ENCODE data around the gene PCBP1.
A peak's percentile ranks its signal among the peaks of the same experiment; 100 is the strongest.
"Not testable (repeated sequence)": the region's sequence is repeated elsewhere in the genome, so short reads cannot be mapped to it uniquely, and the experiment has no call there.

The PCBP1 gene

GRCh38 chr2:70081221-70081620, 6.1 kb upstream of the PCBP1 start:
- no peak for DNase-seq (ENCODE audit: low read depth in 2 of 2)

GRCh38 chr2:70083344-70084156, 3.7 kb upstream of the PCBP1 start:
- DNase-seq (ENCODE audit: low read depth in 2 of 2), result no peak

DNA sequence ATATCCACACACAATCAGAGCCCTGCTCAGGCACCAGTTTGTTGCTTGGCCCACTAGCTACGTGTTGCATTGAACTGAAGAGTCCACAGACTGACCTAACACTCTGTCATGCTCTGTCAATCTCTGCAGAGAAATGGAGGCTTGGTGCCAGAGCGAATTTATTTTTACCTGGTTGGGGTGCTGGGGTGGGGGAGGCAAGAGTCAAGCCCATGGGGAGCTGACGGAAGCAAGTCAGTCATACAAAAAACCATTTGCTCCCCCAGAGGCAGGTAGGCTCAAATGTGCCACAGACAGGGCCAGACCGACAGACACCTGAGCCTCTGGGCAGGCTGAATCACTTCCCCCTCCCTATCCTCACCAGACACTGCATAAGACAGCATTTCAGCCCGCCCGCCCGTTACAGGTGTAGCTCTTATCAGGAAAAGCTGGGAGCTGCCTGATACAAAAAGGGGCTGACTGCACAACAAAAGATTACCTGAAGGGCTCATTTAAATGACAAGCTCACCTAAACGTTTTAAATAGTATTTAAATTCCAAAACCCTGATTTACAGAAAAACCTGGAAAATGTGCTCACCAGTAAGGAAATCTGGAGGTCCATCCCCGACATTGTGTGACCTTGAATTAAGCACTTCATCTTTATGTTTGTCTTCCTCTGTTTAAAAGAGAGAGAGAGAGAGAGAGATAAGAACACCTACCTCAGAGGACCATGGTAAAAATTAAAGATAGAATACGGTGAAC, 2.1 kb upstream of the PCBP1 start:
- no peak for DNase-seq (ENCODE audit: low read depth in 2 of 2)

- DNase-seq (ENCODE audit: low read depth in 2 of 2), result no peak
These were observed 1.5 kb upstream of the PCBP1 start for GRCh38 chr2:70085711-70086277.

DNA sequence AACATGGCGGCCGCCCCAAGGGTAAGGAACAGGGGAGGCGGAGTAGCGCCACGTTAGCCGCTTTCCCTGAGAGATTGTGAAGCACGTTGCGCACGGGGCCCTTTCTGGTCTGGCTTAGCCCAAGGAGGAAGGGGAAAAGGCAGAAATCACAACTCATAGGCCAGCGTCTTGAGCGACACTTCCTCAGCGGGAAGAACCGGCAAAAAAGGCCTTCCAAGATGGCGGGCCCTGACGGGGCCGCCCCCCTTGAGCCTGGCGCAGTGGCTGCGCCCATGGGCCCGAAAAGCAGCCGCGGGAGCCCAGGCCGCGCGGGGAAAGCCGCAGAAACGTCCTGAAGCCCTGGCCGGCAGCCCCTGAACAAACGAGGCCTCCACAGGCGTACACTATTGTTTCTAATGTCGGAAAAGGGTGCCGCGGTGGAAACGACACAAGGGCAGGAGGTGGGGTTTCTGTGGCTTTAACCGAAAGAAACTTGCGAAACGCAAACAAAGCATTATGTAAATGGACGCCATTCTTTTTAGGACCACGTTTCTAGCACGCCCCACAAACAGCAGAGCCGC, 919 bp upstream of the PCBP1 start:
- DNase-seq (ENCODE audit: low read depth in 2 of 2), result peak; percentile 66 to 68

GRCh38 chr2:70087702-70088597, 673 bp downstream of the PCBP1 start:
- no peak for DNase-seq (ENCODE audit: low read depth in 2 of 2)

DNA sequence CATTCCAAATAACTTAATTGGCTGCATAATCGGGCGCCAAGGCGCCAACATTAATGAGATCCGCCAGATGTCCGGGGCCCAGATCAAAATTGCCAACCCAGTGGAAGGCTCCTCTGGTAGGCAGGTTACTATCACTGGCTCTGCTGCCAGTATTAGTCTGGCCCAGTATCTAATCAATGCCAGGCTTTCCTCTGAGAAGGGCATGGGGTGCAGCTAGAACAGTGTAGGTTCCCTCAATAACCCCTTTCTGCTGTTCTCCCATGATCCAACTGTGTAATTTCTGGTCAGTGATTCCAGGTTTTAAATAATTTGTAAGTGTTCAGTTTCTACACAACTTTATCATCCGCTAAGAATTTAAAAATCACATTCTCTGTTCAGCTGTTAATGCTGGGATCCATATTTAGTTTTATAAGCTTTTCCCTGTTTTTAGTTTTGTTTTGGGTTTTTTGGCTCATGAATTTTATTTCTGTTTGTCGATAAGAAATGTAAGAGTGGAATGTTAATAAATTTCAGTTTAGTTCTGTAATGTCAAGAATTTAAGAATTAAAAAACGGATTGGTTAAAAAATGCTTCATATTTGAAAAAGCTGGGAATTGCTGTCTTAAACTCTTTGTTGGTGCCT, 1.4 kb downstream of the PCBP1 start:
- DNase-seq (ENCODE audit: low read depth in 2 of 2), result no peak

DNA sequence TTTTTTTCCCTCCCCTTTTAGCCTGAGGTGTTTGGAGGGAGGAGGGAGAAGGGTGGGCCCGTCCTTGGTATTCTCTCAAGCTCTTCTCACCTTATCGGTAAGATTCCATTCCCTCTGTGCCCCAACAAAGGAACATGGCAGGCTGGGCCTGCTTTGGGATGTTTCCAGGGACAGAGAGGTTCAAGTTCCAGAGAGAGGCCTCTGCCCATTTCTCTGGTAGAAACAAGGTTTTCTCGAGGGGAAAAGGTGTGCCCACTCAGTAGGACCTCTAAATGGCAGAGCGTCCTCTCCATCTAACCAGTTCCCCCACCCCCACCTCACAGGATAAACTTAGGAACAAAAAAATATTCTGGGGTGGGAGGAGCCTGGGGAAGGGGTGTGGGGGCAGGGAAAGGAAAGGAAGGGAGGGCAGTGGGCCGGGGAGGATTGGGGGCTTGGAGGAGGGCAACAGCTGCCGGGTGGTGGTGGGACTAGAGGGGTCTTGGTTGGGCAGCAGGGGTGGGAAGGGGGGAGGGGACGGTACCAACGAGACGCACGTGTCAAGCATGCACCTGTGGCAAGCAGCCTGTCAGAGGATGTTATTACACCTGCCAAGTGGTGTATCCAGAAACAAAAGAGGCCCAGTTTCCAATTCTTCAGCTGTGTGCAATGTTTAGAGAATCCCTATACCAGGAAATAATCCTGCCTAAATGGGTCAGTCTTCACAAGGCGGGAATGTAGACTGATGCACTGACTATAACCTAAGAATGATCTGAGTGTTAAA, 2.1 kb downstream of the PCBP1 start:
- DNase-seq (ENCODE audit: low read depth in 2 of 2), result no peak

GRCh38 chr2:70089983-70090525, 2.8 kb downstream of the PCBP1 start:
- no peak for DNase-seq (ENCODE audit: low read depth in 2 of 2)

DNA sequence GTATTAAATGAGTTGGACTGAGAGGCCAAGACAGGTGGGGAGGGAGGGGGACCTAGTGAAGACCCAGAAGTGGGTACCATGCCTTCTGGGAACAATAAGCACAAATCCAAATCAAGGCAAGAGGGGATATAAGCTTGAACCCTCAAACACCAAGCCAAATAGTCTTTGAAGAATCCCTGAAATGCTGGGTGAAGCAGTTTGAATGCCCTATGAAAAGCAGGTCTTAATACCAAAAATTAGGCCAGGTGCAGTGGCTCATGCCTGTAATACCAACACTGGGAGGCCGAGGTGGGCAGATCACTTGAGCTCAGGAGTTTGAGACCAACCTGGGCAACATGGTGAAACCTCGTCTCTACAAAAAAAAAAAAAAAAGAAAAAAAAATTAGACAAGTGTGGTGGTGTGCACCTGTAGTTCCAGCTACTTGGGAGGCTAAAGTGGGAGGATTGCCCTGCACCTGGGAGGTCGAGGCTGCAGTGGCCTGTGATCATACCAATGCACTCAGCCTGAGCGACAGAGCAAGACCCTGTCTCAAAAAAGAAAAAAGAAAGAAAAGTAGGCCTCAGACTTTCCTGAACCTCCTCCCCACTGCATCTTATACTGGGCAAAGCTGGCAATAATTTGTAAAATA, 3.5 kb downstream of the PCBP1 start:
- no peak for DNase-seq (ENCODE audit: low read depth in 2 of 2)

DNA sequence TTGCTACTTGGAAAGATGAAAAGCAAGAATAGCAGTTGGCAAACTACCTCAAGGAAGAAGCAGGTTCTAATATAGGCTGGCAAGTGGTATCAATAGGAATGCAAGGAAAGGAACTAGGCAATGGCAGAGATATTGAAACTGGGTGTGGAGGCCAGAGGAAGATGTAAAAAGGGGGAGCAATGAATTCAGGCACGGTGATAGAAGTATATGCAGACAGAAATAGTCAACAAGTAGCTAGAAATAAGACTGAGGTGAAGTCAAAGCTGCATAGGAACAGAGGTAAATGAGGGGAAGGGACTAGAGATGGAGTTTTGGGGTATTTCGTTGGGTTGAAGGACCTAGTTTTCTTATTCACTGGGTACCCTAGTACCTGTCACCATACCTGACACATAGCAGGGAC, 4.1 kb downstream of the PCBP1 start:
- DNase-seq (ENCODE audit: low read depth in 2 of 2), result no peak

GRCh38 chr2:70091816-70092215, 4.5 kb downstream of the PCBP1 start:
- no peak for DNase-seq (ENCODE audit: low read depth in 2 of 2)

DNA sequence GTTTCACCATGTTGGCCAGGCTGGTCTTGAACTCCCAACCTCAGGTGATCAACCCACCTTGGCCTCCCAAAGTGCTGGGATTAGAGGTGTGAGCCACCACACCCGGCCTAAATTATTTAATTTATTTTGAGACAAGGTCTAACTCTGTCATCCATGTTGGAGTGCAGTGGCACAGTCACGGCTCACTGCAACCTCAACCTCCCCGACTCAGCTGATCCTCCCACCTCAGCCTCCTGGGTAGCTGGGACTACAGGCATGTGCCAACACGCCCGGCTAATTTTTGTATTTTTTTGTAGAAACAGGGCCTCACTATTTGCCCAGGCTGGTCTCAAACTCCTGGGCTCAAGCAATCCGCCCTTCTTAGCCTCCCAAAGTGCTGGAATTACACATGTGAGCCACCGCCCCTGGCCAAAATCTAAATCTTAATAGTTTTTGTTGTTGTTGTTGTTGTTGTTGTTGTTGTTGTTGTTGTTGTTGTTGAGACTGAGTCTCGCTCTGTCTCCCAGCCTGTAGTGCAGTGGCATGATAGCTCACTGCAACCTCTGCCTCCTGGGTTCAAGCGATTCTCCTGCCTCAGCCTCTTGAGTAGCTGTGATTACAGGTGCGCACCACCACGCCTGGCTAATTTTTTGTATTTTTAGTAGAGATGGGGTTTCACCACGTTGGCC, 5.4 kb downstream of the PCBP1 start:
- not testable (repeated sequence) for DNase-seq (ENCODE audit: low read depth in 2 of 2)

- DNase-seq (ENCODE audit: low read depth in 2 of 2), result no peak
These were observed 7.1 kb downstream of the PCBP1 start for GRCh38 chr2:70094171-70094977.

GRCh38 chr2:70094978-70095719, 7.9 kb downstream of the PCBP1 start:
- DNase-seq (ENCODE audit: low read depth in 2 of 2), result no peak

- DNase-seq (ENCODE audit: low read depth in 2 of 2), result no peak
These were observed 8.7 kb downstream of the PCBP1 start for GRCh38 chr2:70095720-70096670.

All from fibroblast of skin of left biceps (primary cell).